Liver (tissue), 9 donors: Measurements from ENCODE around the gene PUS10. TPM values are rescaled to one million over a fixed set of nuclear protein-coding genes. Genes with fewer than 3 reads are reported as not detected.

ENCODE experiments used
- DNase-seq: peaks from one replicate; pipeline ENCODE4 v3.0.0-alpha.2; 2017; ENCODE audit warnings: low spot score
- H3K27ac ChIP-seq, 2 donors: one replicate each; pipeline ENCODE4 v1.7.0; 2013; ENCODE audit warnings: inconsistent platforms in 2 of 2, low read length in 2 of 2, control low read depth in 1 of 2, low read depth in 1 of 2, mild to moderate bottlenecking in 1 of 2
- H3K27me3 ChIP-seq, 4 donors: one replicate each; pipeline versions ENCODE4 v1.6.1 to v1.7.0; 2013; ENCODE audit warnings: low read length in 3 of 4, inconsistent platforms in 1 of 4, mild to moderate bottlenecking in 1 of 4, moderate library complexity in 1 of 4; ENCODE audit not compliant: control insufficient read depth in 4 of 4, insufficient read depth in 4 of 4
- H3K36me3 ChIP-seq, 4 donors: one replicate each; pipeline versions ENCODE4 v1.6.1 to v1.7.0; 2013; ENCODE audit warnings: low read length in 3 of 4, mild to moderate bottlenecking in 3 of 4, low read depth in 1 of 4, moderate library complexity in 1 of 4; ENCODE audit not compliant: control insufficient read depth in 4 of 4, insufficient read depth in 3 of 4
- H3K4me1 ChIP-seq, 4 donors: one replicate each; pipeline versions ENCODE4 v1.6.1 to v1.7.0; 2013; ENCODE audit warnings: low read length in 3 of 4, mild to moderate bottlenecking in 3 of 4, moderate library complexity in 1 of 4; ENCODE audit not compliant: control insufficient read depth in 4 of 4, insufficient read depth in 4 of 4
- H3K4me3 ChIP-seq, 3 donors: one replicate each; pipeline versions ENCODE4 v1.6.1 to v1.7.0; 2013; ENCODE audit warnings: low read length in 3 of 3, control low read depth in 1 of 3, low read depth in 1 of 3, mild to moderate bottlenecking in 1 of 3
- H3K9ac ChIP-seq, 2 donors: one replicate each; pipeline ENCODE4 v1.7.0; 2013; ENCODE audit warnings: low read length in 2 of 2, mild to moderate bottlenecking in 2 of 2, moderate library complexity in 2 of 2, control low read depth in 1 of 2, low read depth in 1 of 2
- H3K9me3 ChIP-seq, 4 donors: one replicate each; pipeline versions ENCODE4 v1.6.1 to v1.7.0; 2013; ENCODE audit warnings: low read length in 3 of 4; ENCODE audit not compliant: control insufficient read depth in 4 of 4
- ATF3 ChIP-seq: IDR thresholded peaks from 2 replicates; pipeline ENCODE4 v1.6.1; 2016; ENCODE audit warnings: antibody characterized with exemption
- CTCF ChIP-seq: fragments of 150-350 bp; IDR thresholded peaks from 2 replicates; pipeline ENCODE4 v1.5.1; 2017; ENCODE audit warnings: improper control_type of control experiment, low read depth, low read length; ENCODE audit not compliant: missing input control
- EGR1 ChIP-seq, 2 donors: IDR thresholded peaks; 2 replicates each; pipeline ENCODE4 v1.6.1; 2016 to 2018; ENCODE audit warnings: antibody characterized with exemption in 2 of 2, low read depth in 2 of 2
- FOXA1 ChIP-seq: IDR thresholded peaks from 2 replicates; pipeline ENCODE4 v1.6.1; 2016; ENCODE audit warnings: antibody characterized with exemption
- FOXA2 ChIP-seq: IDR thresholded peaks from 2 replicates; pipeline ENCODE4 v1.6.1; 2016; ENCODE audit warnings: antibody characterized with exemption
- GABPA ChIP-seq, 2 donors: IDR thresholded peaks in 1 of 2; conservative IDR thresholded peaks in 1 of 2; 2 replicates each; pipeline ENCODE4 v1.6.1; 2016; ENCODE audit warnings: antibody characterized with exemption in 2 of 2, mild to moderate bottlenecking in 1 of 2, moderate library complexity in 1 of 2
- HNF4A ChIP-seq, 2 donors: conservative IDR thresholded peaks; 2 replicates each; pipeline ENCODE4 v1.6.1; 2016; ENCODE audit warnings: antibody characterized with exemption in 2 of 2, mild to moderate bottlenecking in 2 of 2
- HNF4G ChIP-seq: IDR thresholded peaks from 2 replicates; pipeline ENCODE4 v1.6.1; 2016; ENCODE audit warnings: antibody characterized with exemption
- JUND ChIP-seq, 2 donors: IDR thresholded peaks; 2 replicates each; pipeline ENCODE4 v1.6.1; 2016; ENCODE audit warnings: antibody characterized with exemption in 2 of 2
- MAX ChIP-seq: IDR thresholded peaks from 2 replicates; pipeline ENCODE4 v1.6.1; 2016; ENCODE audit warnings: antibody characterized with exemption
- NR2F2 ChIP-seq: IDR thresholded peaks from 2 replicates; pipeline ENCODE4 v1.6.1; 2016; ENCODE audit warnings: antibody characterized with exemption
- RAD21 ChIP-seq, 2 donors: IDR thresholded peaks; 2 replicates each; pipeline ENCODE4 v1.6.1; 2016; ENCODE audit warnings: antibody characterized with exemption in 2 of 2, mild to moderate bottlenecking in 2 of 2
- REST ChIP-seq: IDR thresholded peaks from 2 replicates; pipeline ENCODE4 v1.6.1; 2016; ENCODE audit warnings: antibody characterized with exemption, mild to moderate bottlenecking
- RXRA ChIP-seq, 2 donors: IDR thresholded peaks; 2 replicates each; pipeline ENCODE4 v1.6.1; 2017 to 2018; ENCODE audit warnings: antibody characterized with exemption in 2 of 2, mild to moderate bottlenecking in 1 of 2
- SP1 ChIP-seq: IDR thresholded peaks from 2 replicates; pipeline ENCODE4 v1.6.1; 2018; ENCODE audit warnings: antibody characterized with exemption, mild to moderate bottlenecking
- TAF1 ChIP-seq: conservative IDR thresholded peaks from 2 replicates; pipeline ENCODE4 v1.6.1; 2016; ENCODE audit warnings: antibody characterized with exemption, mild to moderate bottlenecking
- YY1 ChIP-seq: IDR thresholded peaks from 2 replicates; pipeline ENCODE4 v1.6.1; 2016; ENCODE audit warnings: antibody characterized with exemption, mild to moderate bottlenecking
- ZBTB33 ChIP-seq: IDR thresholded peaks from 2 replicates; pipeline ENCODE4 v1.6.1; 2016; ENCODE audit warnings: antibody characterized with exemption
- WGBS: extraction: QIAGEN DNeasy Blood & Tissue Kit; methylation state at CpG from one replicate; pipeline ENCODE4 v1.1.7; 2013; 5-methylcytosine and 5-hydroxymethylcytosine counted together
- polyA plus RNA-seq, 2 donors: library from polyadenylated mRNA; stranded (reverse) in 1 of 2; unstranded in 1 of 2; fragments of 200-250 nt in 1 of 2; fragments of >200 nt in 1 of 2; fragmentation: Nextera tagmentation in 1 of 2; extraction: Ambion mirVana in 1 of 2; gene quantifications; one replicate each; pipeline versions ENCODE4 v1.2.1 to v1.2.3, GENCODE V29; 2013 to 2015
- total RNA-seq, 2 donors: library from RNA; depleted of rRNA; stranded (reverse); fragments of >200 nt; gene quantifications; one replicate each; pipeline ENCODE4 v1.2.3, GENCODE V29; 2014
- donor health status: healthy.
- donor health status: healthy.
- donor health status: healthy.
- donor health status: healthy.
- donor health status: healthy.

The PUS10 gene
- total and polyA plus RNA-seq, 4 donors: 4.3 to 19.6 (median 6.4) TPM

GRCh38 chr2:60977562-60977895, 40.5 kb downstream of the PUS10 start (continued):
- TF ChIP-seq RAD21 (IDR thresholded peaks at IDR 0.05) (no peak), EGR1 (IDR thresholded peaks at IDR 0.05; ENCODE audit: low read depth in 2 of 2) (no peak), SP1 (no peak)

- Histone ChIP-seq H3K36me3 (no peaks in the 10 kb centered on the region), H3K9me3 (no peaks in the 10 kb centered on the region), H3K4me3 (no peak overlapping the region), H3K9ac (no peak overlapping the region), H3K4me1 (peaks cover 0 to 4% (median 0%) of the 10 kb centered on the region in 4 donors), H3K27me3 (no peaks in the 10 kb centered on the region), H3K27ac (no peak overlapping the region)
- no peak for DNase-seq
- WGBS: 58% methylated on average over 5 of the region's 5 CpGs
- no peak for TF ChIP-seq RAD21 (IDR thresholded peaks at IDR 0.05)
- peak; percentile 89 for TF ChIP-seq FOXA2
- TF ChIP-seq SP1: no peak
- peak; percentile 26 to 42 for TF ChIP-seq HNF4A (conservative IDR thresholded peaks at IDR 0.05)
- TF ChIP-seq ATF3: no peak
- no peak for TF ChIP-seq CTCF
- no peak for TF ChIP-seq HNF4G
- no peak for TF ChIP-seq ZBTB33
- peak; percentile 26 to 30 for TF ChIP-seq RXRA (IDR thresholded peaks at IDR 0.05)
- TF ChIP-seq TAF1: no peak
- TF ChIP-seq NR2F2: no peak
- TF ChIP-seq REST: no peak
- no peak for TF ChIP-seq GABPA (IDR thresholded peaks at IDR 0.05 in 1 of 2, conservative IDR thresholded peaks at IDR 0.05 in 1 of 2)
- TF ChIP-seq EGR1 (IDR thresholded peaks at IDR 0.05; ENCODE audit: low read depth in 2 of 2): no peak
- no peak for TF ChIP-seq JUND (IDR thresholded peaks at IDR 0.05)
- peak; percentile 66 for TF ChIP-seq FOXA1
- TF ChIP-seq YY1: no peak
- no peak for TF ChIP-seq MAX
Observed at GRCh38 chr2:60976875-60977561, 41.0 kb downstream of the PUS10 start.
